Glomerular endothelial cell (primary cell): Measurements from ENCODE around the gene EDNRA. TPM values are rescaled to one million over a fixed set of nuclear protein-coding genes. Genes with fewer than 3 reads are reported as not detected.

ENCODE experiments used
- DNase-seq: peaks from one replicate; pipeline ENCODE4 v3.0.0-alpha.2; 2011; ENCODE audit warnings: low read depth, low spot score; ENCODE audit errors: extremely low read depth
- total RNA-seq: library from RNA; depleted of rRNA; stranded (reverse); fragments of >200 nt; gene quantifications from 2 replicates; pipeline ENCODE4 v1.2.3, GENCODE V29; 2015

EDNRA gene
- total RNA-seq, 1 donor from 2014 or later, result 26.1 TPM

DNA sequence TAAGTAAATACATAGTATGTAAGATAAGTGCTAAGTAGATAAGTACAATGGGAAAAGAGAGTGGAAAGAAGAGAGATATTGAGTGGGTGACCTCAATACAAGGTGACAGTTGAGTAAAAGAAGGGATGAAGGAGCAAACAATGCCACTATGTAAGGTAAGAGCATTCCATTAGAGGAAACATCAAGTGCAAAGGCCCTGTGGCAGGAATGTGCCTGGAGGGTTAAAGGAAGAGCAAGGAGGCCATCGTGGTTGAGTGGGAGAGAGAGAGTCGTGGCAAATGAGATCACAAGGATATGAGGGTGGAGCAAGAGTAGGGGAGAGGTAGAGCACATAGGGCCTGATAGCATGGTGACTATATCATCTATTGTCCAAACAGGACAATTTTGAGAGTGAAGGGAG is 13.4 kb downstream of the EDNRA start:
- no peak for DNase-seq

- no peak for DNase-seq
Measured at GRCh38 chr4:147496500-147496899, 15.6 kb downstream of the EDNRA start.

DNA sequence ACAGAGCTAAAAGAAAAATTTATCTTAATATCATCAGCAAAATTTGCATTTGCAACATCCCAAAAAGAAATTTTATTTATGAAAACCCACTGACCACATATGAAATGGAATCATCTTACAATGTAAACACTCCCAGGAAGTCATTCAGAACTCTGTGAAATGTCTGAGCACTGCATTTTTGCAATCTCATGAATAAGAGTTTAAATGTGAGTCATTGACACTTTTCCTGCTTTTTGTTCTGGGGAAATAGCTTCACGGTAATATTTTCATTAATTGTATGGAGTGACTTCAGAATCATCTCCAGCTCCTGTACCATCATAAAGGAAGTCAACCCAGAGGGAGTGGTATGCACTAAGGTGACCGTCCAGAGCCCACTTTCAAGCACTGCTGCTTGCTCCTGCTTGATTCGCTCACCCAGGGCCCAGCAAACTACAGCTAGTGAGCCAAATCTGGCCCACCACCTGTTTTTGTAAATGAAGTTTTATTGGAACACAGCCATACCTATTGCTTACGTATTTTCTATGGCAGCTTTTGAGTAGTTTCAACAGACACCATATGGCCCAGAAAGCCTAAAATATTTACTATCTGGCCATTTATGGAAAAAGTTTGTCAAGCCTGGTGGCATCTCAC is 17.2 kb downstream of the EDNRA start:
- no peak for DNase-seq

GRCh38 chr4:147508346-147508745 is 27.4 kb downstream of the EDNRA start:
- DNase-seq, result no peak

- DNase-seq, result no peak
Measured at GRCh38 chr4:147509386-147509785, 28.5 kb downstream of the EDNRA start.

GRCh38 chr4:147510962-147511668 is 30.2 kb downstream of the EDNRA start:
- DNase-seq, result no peak

DNA sequence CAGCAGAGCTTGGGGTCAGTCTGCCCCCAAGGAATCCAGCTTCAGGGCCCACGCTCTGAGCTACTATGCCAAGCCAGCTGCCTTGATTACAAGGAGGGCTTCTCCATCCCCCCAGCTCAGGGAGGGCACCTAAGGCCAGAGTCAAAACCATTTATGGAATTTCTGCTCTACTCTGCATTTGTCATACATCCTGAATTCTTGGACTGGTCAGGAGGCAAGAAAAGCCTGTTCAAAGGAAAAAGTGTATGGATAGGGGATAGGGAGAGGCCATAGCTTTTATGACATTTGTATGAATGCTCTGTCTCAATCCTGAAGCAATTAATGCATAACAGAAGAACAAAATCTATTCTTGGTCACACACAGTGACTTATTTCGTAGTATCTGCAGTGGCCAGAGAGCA is 32.2 kb downstream of the EDNRA start:
- DNase-seq, result no peak

- DNase-seq, result no peak
Measured at GRCh38 chr4:147513952-147514351, 33.1 kb downstream of the EDNRA start.

DNA sequence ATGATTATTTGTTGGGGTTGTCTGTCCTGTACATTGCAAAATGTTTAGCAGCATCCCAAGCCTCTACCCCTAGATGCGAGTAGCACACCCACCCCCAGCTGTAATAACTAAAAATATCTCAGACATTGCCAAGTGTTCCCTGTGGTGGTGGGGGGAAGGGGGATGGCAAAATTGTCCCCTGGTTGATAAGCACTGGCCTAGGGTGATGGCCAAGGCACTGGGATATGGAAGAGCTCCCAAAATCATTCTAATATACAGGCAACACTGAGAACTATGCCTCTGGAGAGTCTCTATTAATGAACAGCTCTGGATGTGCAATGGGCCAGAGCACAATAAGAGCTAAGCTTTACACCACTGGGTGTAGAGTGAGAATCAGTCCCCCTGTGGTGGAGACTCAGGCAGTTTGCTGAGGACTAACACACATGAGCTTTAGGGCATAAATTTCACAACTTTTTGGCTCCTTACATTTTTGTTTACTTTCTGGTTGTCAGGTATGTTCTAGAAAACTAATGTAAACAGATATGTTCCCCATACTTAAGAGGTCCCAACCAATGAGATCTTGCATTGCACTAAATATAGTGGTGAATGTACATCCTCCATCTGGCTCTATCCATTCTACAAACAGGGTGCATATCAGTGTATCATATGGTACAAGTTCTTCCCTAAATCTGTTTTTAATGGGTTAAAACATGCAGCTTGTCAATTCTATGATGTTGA is 34.5 kb downstream of the EDNRA start:
- DNase-seq, result no peak

DNA sequence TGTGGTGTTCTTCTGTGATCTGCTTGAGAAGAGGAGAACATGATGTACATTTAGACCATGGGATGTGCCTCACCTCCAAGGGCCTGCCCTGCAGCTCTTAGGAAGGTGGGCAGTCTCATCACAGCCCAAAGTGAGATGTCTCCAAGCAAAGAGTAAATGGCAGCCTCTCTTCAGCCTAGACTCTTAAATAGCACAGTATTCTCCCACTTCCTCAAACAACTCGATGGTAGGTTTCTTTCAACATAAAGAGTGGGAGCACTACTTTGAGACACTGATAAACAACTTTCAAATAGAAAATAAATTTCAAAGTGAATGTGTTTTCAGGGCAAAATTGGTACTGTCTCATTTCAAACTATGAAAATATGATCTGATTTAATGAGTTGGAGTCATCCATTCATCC is 35.2 kb downstream of the EDNRA start:
- no peak for DNase-seq

DNA sequence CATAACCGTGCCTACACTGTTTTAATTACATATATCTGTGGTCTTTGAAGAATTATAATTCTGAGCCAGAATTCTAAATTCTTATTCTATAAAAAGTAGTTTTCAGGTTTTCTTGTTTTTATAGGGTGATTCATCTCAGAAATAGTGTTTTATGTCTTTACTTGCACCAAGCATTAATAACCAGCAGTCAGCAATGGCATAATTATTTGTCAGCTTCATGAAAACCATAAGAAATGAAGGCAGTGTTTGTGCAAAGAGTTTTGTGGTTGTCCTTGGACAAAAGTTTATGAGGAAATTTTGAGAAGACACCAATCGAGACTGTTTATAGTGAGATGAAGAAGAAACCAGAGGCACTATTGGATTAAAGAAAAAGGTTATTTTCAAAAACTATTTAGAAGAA is 37.2 kb downstream of the EDNRA start:
- DNase-seq, result no peak

GRCh38 chr4:147518846-147519767 is 38.2 kb downstream of the EDNRA start:
- peak; percentile 33 for DNase-seq

DNA sequence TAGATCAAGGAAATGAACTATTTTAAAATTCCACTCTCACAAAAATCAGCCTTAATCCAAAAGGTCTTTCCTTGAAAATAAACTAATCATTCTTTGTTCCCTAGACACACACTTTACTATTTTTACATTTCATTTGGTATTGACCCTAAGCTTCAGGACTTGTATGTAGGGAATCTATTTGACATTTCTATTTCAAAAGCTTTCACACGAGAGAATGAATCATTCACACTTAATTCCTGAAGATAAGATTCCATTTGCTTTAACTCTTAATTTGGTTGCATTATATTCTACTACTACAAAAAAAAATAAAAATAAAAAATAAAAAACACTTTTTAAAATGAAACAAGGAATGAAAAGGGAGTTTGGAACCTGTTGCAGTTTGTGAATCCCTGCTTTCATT is 43.7 kb downstream of the EDNRA start:
- DNase-seq, result no peak

GRCh38 chr4:147525494-147526271 is 44.8 kb downstream of the EDNRA start:
- DNase-seq, result no peak

DNA sequence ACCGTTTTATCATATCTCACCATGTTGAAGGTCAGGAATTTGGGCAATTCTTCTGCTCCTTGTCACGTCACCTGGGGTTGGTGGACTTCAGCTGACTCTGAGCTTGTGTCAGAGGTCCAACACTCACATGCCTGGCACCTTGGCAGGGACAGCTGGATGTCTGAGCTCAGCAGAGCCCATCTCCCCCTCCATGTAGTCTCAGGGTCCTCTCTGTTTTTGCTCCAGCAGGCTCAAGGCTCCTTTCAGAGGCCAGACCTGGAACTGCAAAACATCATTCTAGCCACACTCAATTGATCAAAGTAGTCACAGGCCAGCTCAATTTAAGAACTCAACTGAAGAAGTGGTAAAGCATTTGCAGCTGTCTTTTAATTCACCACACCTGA is 45.4 kb downstream of the EDNRA start:
- no peak for DNase-seq

- DNase-seq, result no peak
Measured at GRCh38 chr4:147528054-147528453, 47.2 kb downstream of the EDNRA start.

- DNase-seq, result no peak
Measured at GRCh38 chr4:147530134-147530533, 49.2 kb downstream of the EDNRA start.

DNA sequence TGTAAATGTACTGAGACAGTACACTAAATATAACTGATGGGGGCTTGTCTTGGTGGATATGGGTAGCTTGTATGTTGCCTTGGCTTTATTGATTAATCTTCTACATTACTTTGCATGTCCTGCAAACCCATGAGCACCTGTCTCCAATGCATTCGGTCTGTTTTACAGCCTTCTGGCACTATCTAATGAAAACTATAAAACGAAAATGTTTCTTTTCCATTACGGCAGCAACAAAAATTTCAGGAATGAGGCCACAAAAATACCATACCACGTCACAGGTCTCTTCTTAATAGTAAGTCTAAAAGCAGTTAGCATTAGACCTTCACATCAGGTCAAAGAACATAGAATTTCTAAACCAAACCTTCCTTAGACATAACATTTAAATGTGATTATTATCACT is 49.8 kb downstream of the EDNRA start:
- DNase-seq, result no peak

GRCh38 chr4:147532896-147533295 is 52.0 kb downstream of the EDNRA start:
- DNase-seq, result no peak

DNA sequence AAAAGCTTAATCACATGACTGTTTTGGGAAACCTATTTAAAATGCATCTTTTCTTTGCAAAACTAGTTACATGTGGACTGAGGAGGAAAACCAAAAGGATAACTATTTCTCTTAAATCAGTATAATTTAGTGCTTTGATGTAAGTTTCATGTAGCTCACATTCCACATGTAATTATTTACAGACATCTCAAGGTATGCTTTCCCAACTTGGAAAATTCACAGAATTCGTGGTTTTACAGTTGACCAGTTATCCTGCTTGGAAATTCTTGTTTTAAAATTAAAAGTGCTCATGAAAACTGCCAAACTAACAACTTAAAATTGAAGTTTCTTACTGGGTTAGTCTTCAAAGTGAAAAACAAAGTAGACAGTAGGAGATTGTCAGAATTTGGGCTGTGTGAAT is 52.4 kb downstream of the EDNRA start:
- no peak for DNase-seq
